Left colon (tissue), 2 donors: ENCODE results near the gene WFDC8. TPM values are rescaled to one million over a fixed set of nuclear protein-coding genes. Genes with fewer than 3 reads are reported as not detected.

ENCODE experiments used
- ATAC-seq: fragments of 200-7000 bp; cut with Tn5 transposase; one replicate; pipeline ENCODE4 v1.9.1; 2020; ENCODE audit warnings: mild to moderate bottlenecking, moderate library complexity
- DNase-seq, 2 donors: peaks; one replicate each; pipeline ENCODE4 v3.0.0-alpha.2; 2020
- intact Hi-C, 2 donors: fragments of 100-400 bp; cut with DNase I in 1 of 2; cut with micrococcal nuclease in 1 of 2; formaldehyde crosslinking; loops; one replicate each; pipeline versions ENCODE4 v1.11.2 to v1.14.0; 2022; cut with DNase I, micrococcal nuclease
- total RNA-seq, 2 donors: library from RNA; stranded (reverse); fragmentation: NEBNext Ultra II Directional; extraction: Animal tissue kit (Norgen Biotek cat#: 25700); gene quantifications; one replicate each; pipeline ENCODE4 v1.2.1, GENCODE V29; 2021
- donor health status: DM: no; HTN: no; CAD: no.
- donor health status: DM: yes; HTN: yes; CAD: no.

Gene WFDC8
- total RNA-seq, 2 donors from 2014 or later: not detected

- no peak for ATAC-seq
- DNase-seq: no peak
- intact Hi-C loops: no loop called here
Observed at GRCh38 chr20:45503403-45503802, 75.7 kb downstream of the WFDC8 start.

DNA sequence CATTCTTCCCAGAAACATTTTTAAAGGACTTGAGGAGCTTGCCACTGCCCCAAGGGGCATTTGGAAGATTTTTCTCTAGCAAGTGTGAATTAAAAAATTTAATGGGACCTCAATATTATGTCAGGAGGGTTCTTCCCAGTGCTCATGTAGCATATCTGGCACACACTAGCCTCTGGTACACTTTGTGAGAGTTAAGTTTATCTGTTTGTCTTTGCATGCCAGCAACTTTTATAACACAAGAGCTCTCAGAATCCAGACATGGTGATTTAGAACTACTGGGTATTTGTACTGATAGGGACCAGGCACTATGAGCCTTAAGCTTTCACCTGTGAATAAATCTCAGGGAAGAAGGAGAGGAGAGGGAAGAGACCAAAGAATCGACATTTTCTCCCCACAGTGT lies 76.5 kb downstream of the WFDC8 start:
- DNase-seq (no peak), ATAC-seq (no peak)
- intact Hi-C loops: no loop called here

Other genes starting within 250 kb of the WFDC8 start
- 100 to 1,000 TPM in 1 of 2 donors, 10 to 100 TPM in 1; 85.4 to 144 TPM for gene SDC4, start 230.9 kb downstream of the WFDC8 start, total RNA-seq
- 10 to 100 TPM; 25.2 to 32.4 TPM for gene SYS1, start 216.1 kb downstream of the WFDC8 start, total RNA-seq
- under 1 TPM; 0.59 to 0.85 TPM for gene TP53TG5, start 201.0 kb downstream of the WFDC8 start, total RNA-seq
- 100 to 1,000 TPM; 123 to 135 TPM for gene DBNDD2, start 171.0 kb downstream of the WFDC8 start, total RNA-seq
- 100 to 1,000 TPM; 122 to 152 TPM for gene PIGT, start 163.1 kb downstream of the WFDC8 start, total RNA-seq
- gene WFDC2, start 109.5 kb downstream of the WFDC8 start, total RNA-seq: 100 to 1,000 TPM; 108 to 124 TPM
- gene SPINT3, start 63.7 kb downstream of the WFDC8 start, total RNA-seq: not detected
- not detected for gene WFDC6, start 39.8 kb downstream of the WFDC8 start, total RNA-seq
- not detected for gene EPPIN, start 31.9 kb downstream of the WFDC8 start, total RNA-seq
- not detected for gene WFDC10A, start 50.5 kb upstream of the WFDC8 start, total RNA-seq
- gene WFDC9, start 52.0 kb upstream of the WFDC8 start, total RNA-seq: not detected
- gene WFDC11, start 91.0 kb upstream of the WFDC8 start, total RNA-seq: not detected
- not detected for gene WFDC13, start 122.8 kb upstream of the WFDC8 start, total RNA-seq
- not detected for gene WFDC10B, start 125.7 kb upstream of the WFDC8 start, total RNA-seq
- gene SPINT4, start 143.1 kb upstream of the WFDC8 start, total RNA-seq: not detected
- 1 to 10 TPM; 2.3 to 9.8 TPM for gene WFDC3, start 212.6 kb upstream of the WFDC8 start, total RNA-seq
- 10 to 100 TPM; 50.9 to 60.5 TPM for gene DNTTIP1, start 212.7 kb upstream of the WFDC8 start, total RNA-seq
- 10 to 100 TPM in 1 of 2 donors, 1 to 10 TPM in 1; 6.8 to 22.3 TPM for gene UBE2C, start 233.4 kb upstream of the WFDC8 start, total RNA-seq
- gene TNNC2, start 248.0 kb upstream of the WFDC8 start, total RNA-seq: 1 to 10 TPM; 3.9 to 5.1 TPM